Measurements from ENCODE around the gene MRTFA.

- TF ChIP-seq CTCF (IDR thresholded peaks at IDR 0.05) (no peak), POLR2A (IDR thresholded peaks at IDR 0.05) (no peak)
Observed at GRCh38 chr22:40676644-40677043, 40.1 kb upstream of the MRTFA start.
